ENCODE measurements around the gene FOS.
"Not testable (repeated sequence)": the region's sequence is repeated elsewhere in the genome, so short reads cannot be mapped to it uniquely, and the experiment has no call there.

FOS gene

DNA sequence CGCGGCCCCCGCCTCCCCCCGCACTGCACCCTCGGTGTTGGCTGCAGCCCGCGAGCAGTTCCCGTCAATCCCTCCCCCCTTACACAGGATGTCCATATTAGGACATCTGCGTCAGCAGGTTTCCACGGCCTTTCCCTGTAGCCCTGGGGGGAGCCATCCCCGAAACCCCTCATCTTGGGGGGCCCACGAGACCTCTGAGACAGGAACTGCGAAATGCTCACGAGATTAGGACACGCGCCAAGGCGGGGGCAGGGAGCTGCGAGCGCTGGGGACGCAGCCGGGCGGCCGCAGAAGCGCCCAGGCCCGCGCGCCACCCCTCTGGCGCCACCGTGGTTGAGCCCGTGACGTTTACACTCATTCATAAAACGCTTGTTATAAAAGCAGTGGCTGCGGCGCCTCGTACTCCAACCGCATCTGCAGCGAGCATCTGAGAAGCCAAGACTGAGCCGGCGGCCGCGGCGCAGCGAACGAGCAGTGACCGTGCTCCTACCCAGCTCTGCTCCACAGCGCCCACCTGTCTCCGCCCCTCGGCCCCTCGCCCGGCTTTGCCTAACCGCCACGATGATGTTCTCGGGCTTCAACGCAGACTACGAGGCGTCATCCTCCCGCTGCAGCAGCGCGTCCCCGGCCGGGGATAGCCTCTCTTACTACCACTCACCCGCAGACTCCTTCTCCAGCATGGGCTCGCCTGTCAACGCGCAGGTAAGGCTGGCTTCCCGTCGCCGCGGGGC is at the start of gene FOS:
FOS (plus strand) TSS at position 407 of the 731 bp plus-strand sequence; CDS start at position 562, 155 bp downstream.
- DNase-seq, result peak; percentile 58

DNA sequence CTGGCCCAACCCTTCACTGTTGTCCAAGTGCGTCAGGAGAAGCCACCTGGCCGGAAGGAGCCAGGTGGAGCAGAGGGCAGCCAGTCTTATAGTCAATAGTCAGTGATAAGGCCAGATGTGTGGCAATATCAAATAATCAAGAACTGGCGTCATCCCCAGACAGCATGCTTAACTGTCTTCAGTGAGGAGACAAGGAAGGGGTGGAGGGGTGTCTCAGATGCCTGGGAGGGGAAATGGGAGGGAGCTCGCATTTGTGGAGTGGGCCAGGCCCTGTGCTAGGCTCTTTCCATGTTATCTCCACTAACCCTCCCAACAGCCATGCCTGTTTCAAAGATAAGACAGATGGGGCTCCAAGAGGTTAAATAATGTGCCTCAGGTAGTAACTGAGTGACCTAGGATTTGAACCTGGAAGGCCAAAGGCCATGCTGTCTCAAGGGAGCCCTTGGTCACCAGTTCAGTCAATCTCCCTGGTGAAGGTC is 48.9 kb upstream of the FOS start:
- no peak for DNase-seq

DNA sequence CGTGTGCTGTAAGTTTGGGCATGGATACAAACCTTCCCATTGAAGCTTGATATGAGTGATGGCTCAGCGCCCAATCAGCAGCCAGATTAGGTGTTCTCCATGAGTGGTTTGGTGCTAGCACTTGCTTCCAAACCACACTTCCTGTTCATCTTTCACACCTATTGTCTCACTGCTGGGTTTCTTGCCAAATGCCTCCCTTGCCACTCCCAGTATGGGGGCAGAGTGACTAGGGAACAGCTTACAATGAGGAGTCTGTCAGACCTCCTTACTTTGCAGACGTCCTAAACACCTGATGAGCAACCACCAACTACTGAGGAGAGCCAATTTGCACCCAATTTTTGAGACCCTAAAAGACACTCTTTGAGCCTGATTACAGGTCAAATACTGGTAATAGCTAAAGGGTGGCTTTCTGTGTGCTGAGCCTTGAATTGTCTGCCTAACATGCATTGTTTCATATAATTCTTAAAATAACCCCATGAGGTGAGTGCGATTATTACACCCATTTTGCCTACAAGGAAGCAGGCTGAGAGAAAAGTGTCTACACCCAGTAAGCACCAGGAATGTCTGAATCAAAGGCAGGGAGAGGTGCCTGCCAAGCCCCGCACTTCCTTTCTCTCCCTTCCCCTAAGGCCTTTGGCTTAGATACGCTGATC is 48.4 kb upstream of the FOS start:
- DNase-seq, result peak; percentile 32

DNA sequence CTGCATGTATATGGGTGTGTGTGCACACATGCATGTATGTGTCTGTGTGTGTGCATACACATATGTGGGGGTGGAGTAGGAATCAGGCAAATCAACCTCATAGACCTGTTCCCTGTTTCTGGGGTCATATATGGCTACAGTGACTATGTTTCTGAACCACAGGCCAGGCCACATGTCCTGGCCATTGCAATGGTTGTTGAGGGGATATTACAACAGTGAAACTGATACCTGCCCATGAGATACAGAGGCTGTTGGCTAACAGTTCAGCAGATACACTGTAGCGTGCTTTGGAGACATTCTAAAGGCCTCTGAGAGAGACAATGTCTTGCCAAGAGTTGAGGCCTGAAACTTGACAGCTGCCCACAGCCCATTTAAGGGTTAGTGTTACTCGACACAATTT is 47.3 kb upstream of the FOS start:
- no peak for DNase-seq

DNA sequence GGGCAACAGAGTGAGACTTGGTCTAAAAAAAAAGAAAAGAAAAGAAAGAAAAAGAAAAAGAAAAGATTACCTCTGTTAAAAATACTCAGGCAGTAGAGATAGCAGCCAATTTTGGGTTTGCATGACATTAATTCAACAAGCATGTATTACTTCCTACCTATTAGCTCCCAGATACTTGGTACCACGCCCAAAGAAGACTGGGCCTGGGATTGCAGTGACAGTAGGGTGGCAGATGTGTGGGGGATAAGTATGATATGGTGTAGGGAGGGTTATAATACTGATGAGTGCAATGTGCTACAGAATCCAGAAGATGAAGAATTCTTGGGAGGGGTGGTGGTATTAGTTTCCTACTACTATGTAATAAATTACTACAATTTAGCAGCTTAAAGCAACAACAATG is 46.4 kb upstream of the FOS start:
- no peak for DNase-seq

DNA sequence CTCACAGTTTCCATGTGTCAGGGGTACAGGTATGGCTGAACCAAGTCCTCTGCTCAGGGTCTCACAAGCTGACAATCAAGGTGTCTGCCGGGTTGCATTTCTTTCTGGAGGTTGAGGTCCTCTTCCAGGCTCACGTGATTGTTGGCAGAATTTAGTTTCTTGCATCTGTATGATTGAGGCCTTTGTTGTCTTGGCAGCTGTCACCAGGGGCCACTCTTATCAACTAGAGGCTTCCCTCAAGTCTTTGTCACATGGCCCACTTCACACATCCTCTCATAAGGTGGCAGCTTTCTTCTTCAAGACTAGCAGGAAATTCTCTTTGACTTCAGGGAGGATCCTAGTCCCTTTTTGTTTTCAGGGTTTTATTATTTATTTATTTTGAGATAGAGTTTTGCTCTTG is 46.0 kb upstream of the FOS start:
- no peak for DNase-seq

DNA sequence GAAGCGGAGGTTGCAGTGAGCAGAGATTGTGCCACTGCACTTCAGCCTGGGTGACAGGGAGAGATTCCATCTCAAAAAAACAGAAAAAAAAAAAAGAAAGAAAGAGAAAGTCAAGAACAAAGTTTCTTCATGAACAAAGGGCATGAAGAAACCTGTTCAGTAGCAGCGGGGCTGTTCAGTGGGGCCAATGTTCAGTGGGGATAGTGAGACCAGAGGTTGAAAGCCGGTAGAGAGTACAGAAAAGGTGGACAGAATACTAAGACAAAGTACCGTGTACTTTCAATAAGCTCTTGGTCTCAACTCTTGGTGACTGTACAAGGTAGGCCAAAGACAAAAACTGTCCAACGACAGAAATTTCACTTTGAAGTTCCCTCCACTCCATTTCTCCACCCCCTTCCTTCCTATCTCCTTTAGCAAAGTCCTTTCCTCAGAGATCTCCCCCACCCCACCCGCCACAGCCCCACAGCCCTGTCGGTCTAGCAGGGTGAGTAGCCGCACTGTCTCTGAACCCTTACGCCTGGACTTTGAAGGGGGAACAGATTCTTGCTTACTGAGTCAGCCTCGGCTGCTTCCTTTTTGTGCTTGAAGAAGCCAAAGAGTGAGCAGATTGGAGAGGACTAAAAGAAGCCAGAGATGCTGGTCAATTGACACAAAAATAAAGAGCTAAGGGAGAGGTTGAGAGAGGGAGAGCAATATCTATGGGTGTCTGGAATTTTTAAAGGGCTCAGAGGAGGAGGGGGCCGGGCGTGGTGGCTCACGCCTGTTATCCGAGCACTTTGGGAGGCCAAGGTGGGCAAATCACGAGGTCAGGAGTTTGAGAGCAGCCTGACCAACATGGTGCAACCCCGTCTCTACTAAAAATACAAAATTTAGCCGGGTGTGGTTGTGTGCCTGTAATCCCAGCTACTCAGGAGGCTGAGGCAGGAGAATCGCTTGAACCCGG is 44.2 kb upstream of the FOS start:
- no peak for DNase-seq

DNA sequence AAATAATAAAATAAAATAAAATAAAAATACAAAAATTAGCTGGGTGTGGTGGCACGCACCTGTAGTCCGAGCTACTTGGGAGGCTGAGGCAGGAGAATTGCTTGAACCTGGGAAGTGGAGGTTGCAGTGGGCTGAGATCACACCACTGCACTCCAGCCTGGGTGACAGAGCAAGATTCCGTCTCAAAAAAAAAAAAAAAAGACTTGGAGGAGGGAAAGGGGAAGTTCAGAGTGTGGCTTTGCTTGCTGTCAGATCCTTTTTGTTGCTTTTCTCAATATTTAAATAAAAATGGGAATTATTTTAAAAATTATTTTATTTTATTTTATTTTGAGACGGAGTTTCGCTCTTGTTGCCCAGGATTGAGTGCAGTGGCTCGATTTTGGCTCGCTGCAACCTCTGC is 43.4 kb upstream of the FOS start:
- DNase-seq, result not testable (repeated sequence)

DNA sequence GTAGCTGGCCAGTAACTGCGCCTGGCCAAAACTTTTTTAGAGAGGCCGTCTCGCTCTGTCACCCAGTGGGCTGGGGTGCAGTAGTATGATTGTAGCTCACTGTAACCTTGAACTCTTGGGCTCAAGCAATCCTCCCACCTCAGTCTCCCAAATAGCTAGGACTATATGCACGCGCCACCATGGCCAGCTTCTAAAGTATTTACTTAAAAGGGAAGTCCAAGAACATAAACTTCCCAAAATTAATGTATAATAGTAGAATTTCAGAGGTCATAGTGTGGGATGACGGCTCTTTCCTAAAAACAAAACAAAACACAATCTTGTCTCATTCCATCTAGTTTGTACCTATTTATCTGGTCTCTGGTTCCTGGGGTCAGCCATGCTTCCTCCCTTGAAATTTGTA is 42.2 kb upstream of the FOS start:
- no peak for DNase-seq

DNA sequence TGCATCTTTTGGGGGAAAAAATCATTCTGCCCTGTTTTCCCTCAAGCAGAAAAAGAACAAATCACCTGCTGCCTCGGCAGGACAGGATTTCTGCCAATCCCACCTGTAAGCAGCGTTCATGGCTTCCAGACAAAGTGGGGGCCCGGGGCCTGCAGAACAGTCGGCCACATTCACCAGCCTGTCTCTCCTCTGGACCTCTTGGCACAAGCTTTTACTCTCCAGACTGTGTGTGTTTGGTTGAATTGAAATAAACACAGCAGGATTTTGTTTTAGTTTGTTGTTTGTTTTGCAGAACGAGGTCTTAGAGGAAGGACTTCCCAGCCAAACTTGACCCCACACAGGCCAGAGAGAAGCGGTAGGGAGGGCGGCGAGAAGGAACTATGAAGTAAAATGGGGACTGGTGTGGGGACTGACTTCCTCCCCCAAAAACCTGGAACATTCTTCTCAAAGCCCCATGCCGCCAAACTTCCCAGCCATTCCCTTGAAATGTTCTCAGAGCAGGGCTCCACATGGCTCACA is 41.7 kb upstream of the FOS start:
- DNase-seq, result no peak

DNA sequence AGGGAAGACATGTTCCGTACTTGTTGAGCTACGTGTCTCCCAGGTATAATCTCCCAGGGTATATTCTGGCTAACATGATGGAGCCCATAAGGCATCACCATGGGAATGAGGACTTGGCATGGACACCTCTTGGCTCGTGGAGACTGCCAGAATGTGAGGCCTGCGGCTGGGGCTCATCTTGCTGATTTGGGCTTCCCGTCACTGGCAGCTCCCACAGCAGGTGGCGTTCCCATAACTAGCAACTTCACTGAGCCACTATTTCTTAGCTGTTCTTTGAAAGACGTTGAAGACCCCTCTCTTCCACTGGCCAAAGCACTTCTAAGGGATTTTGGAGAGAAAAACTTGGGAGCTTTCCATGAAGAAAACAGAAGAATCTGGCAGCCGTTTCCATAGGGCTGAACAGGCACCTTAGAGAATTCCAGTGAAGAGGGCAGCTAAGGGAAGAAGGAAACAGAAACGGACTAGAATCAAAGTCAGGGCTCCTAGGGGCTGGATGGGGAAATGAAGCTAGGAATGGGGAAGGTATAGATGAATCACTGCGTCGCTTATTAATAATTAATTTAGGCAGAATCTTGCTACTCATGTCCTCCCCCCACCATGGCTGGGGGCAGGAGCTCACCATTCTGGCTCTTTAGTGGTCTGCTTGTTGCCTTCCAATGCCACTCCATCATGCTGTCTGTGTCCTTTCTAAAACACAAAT is 39.7 kb upstream of the FOS start:
- no peak for DNase-seq

DNA sequence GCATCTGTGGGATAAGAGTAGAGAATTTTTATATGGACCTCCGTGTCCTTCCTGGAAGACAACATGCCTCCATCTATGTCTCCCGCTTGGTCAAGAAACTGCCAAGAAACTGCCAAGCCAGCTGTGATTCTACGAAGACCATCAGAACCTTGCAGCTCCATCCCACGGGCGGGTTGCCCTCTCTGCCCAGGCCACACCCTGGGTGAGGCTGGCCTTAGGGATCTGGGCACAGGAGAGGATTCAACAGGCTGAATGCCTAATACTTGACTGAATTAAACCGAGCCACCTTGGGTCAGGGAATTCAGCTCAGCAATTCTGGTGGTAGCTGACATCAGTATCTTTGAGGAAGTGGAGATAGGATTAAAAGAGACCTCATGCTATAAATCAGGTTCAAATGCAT is 37.8 kb upstream of the FOS start:
- DNase-seq, result no peak

DNA sequence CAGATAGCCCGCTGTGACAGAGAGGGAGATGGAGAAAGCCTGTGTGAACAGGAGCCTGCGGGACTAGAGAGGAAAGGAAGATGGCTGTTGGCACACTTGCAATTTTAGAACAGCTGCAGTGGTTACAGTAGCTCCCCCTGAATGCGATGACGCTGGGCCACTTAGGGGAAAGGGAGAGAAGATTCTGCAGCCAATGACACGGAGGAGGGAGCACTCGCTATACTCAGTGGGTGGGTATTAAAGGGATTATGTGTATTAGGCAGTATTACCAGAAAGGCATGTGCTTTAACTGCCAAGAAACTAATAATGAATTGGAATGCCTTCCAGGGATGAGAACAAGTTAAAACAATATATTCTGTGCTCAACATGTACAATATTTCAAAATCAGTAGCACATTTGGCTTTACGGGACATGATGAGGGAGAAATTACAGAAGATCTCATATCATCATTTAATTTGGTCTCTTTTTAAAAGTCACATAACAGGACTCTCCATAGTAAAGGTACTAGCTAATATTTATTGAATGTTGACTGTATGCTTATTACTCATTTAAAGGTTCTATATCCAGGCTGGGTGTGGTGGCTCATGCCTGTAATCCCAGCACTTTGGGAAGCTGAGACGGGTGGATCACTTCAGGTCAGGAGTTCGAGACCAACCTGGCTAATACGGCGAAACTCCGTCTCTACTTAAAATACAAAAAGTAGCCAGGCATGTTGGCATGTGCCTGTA is 35.9 kb upstream of the FOS start:
- DNase-seq, result peak; percentile 49

DNA sequence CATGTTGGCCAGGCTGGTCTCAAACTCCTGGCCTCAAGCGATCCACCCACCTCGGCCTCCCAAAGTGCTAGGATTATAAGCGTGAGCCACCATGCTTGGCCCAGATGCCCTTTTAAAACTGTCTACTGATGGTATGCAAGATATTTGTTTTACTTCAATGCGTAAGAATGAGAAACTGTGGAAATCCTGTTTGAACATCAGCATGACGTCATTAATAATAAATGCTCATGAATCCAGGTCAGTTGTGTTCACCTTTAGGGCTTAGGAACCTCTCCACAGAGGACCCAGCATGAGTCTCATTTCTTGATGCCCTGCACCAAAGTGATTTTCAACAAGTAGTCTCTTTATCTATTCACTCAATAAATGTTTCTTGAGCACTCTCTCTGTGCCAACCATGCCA is 34.5 kb upstream of the FOS start:
- no peak for DNase-seq

DNA sequence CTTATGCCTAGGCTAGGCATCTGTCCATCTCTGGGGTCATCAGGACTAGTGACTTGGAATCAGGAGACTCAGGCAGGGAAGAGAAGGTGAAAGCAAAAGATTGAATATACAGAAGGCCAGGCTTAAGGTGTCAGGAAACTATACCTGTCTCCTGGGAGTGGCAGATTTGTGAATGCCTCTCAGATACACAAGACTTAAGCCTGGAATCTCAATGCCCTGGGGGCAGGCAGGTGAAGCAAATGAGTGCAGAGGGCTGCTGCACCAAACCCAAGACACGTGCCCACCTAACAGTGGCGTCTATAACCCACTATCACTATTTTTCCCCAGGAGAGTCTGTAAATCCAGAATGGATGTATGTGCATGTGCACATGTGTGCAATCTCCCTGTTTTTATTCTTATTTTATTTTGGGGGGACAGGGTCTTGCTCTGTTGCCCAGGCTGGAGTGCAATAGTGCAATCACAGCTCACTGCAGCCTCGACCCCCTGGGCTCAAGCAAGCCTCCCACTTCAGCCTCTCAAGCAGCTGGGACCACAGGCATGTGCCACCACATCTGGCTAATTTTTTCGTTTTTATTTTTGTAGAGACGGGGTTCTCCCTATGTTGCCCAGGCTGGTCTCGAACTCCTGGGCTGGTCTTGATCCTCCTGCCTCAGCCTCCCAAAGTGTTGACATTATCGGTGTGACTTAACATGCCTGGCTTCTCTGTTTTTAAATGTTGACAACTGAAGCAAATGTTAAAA is 31.9 kb upstream of the FOS start:
- DNase-seq, result no peak

DNA sequence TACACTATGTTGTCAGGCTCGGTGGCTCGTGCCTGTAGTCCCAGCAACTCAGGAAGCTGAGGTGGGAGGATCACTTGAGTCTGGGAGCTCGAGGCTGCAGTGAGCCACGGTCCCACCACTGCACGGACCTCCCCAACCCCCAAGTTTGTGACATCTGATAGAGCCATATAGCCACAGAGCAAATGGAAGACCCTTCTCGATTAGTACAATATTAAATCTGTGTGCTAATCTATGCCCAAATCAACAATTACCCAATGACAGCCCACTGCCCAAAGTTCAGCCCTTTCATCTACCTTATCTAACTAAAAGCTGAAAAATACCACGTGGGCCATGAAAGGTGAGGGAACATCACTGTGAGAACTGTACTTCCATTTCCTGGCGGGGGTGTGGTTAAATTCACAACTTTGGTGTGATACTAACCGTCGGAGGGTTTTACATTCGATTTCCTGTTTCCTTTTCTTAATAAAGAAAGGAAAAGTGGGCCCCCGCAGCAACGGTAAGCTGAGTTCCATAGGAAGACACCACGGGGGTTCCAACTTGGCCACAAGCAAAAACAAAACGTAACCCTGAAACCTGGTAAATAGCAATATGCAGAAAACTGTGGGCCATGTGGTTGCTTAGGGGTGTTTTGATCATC is 31.2 kb upstream of the FOS start:
- no peak for DNase-seq

DNA sequence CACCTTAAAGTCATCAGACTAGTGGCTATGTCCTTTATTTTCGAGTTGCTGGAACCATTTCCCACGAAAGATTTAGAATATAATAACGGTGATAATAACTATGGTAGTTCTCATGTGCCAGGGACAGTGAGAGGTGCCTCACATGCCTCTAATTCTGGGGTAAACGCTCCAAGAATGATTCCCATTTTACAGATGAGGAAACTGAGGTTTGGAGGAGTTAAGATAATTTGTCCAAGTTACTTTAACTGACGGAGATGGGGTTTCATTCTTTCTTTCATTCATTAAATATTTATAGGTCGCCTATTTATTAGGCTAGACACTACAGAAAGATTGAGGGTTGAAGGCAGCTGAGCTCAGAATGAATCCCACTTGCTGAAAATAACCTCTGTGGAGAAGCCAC is 30.7 kb upstream of the FOS start:
- DNase-seq, result no peak

DNA sequence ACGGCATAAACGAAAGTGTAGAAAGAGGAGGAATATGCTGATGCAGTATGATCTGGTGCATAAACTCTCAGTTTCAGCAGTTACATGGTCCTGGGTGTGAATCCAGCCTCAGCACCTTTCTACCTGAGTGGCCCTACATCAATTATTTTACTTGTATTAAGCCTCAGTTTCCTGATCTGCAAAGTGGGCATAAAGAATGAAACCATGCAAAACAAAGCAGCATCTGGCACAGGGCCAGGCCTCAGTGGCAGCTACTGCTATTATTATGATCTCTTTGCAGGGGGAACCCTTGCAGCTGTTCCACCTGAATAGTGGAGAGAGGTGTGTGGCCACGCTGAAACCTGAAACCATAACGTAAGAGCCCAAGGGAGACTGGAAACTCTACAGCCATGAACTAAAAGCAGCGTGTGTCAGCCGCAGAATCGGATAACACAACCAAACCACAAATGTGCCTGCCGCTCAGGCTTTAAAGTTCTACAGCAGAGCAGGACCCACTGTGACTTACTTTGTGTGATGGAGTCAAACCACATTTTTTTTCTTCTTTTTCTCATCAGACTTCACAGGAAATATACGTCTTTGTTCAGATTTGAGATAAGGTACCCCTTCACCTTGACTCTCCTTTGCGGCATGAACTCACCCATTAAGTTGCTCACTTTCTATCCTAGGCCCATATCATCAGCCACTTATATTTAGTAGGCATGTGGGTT is 29.2 kb upstream of the FOS start:
- DNase-seq, result peak; percentile 79

DNA sequence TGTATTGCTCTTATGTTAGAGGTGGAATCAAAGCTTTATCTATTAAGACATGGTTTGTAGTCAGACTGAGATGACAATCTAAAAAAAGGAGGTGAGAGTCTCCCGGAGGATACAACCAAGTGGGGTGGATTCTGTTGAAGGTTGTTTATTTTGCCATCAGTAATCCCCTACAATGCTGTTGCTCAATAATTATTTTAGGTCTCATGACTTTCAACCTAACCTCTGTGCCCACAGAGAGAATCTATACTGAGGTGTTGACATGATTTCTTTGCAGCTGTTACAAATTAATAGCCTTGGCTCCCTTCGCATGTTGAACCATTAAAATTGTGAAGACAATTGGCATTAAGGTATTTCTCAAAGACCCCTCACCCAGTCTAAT is 28.7 kb upstream of the FOS start:
- no peak for DNase-seq

DNA sequence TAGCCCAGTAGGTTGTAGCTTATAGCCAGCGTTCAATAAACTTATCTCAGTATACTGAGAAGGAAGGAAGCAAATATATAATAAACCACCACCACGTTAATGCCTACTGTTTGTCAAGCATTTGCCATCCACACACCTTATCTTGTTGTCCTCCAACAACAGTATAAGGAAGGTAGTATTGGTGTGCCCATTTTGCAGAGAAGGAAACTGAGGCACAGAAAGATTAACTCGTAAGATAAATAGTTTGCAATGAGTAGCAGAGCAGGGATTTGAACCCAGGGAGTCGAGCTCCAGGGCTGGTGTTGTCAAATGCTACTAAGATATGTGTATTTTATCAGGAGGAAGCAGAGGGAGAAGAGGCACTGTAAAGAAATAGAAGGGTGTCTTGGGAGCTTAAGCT is 27.8 kb upstream of the FOS start:
- DNase-seq, result no peak

Data from NCI-H1436 treated with DMSO at 0.1 percent for 48 hours (cell line).